IPS-NIHi7 (cell line): ENCODE results near the gene SLC22A23.

Source experiments
- DNase-seq: peaks from one replicate; pipeline ENCODE4 v3.0.0; 2012; ENCODE audit warnings: mixed read lengths; ENCODE audit errors: extremely low spot score

Gene SLC22A23

GRCh38 chr6:3317741-3318211 lies 139.1 kb downstream of the SLC22A23 start:
- no peak for DNase-seq

DNA sequence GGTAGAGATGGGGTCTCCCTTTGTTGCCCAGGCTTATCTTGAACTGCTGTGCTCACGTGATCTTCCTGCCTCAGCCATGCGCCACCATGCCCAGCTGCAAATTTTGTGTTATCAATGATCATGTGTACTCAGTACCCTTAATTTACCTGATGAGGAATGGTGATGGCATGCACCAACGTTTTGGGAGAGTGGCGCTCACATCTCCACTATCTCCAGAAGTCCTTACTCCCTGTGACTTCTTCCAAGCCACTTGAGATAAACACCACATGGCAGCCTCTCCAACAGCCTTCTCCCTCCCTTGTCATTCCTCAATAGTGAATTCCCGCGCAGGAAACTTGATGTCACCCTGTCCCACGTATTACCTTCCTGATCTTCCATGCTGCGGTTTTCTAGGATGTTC lies 140.0 kb downstream of the SLC22A23 start:
- DNase-seq: no peak

- no peak for DNase-seq
Observed at GRCh38 chr6:3316331-3316730, 140.5 kb downstream of the SLC22A23 start.

DNA sequence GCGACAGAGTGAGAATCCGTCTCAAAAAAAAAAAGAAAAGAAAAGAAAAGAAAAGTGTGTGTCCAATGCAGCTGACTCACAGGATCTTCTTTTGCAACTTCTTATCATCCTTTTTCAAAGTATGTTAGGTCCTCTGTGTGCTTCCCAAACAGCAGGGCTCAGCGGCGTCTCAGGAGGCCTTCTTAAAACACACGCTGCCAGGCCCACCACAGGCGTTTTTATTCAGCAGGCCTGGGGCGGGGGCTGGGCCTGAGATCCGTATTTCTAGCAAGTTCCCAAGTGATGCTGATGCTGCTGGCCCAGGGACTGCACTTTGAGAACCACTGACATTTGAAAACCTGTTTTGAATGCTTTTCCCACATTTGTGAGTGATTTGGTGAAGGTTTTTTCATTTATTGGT lies 141.0 kb downstream of the SLC22A23 start:
- DNase-seq: no peak

- no peak for DNase-seq
Observed at GRCh38 chr6:3314621-3315467, 142.0 kb downstream of the SLC22A23 start.

- no peak for DNase-seq
Observed at GRCh38 chr6:3314176-3314575, 142.7 kb downstream of the SLC22A23 start.

DNA sequence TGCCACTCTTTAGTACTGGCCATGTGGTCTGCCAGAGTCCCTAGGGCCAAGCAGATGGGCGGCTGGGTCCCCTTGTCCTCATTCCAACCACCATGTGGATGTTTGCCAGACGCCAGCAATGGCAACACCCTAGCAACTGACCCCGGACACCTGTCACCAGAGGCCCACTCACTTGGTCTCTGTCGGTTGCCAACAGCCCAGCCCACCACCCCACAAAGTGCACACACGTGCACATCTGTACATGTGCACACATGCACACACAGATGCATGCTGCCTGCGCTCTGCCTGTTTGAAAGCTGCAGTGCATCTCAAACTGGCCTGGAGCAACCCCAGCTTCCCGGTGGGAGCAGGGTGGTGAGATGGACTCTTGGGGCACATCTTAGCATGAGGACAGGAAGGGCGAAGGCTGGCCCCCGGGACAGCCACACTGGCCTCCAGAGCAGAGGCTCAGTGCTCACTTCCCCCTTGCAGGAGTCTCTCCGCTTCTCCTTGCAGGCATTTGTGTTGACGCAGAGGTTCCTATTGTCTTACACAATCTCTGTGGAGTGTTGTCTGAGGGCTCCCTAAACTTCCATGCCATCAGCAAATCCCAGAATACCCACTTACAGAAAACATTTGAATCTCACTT lies 144.1 kb downstream of the SLC22A23 start:
- DNase-seq: no peak

DNA sequence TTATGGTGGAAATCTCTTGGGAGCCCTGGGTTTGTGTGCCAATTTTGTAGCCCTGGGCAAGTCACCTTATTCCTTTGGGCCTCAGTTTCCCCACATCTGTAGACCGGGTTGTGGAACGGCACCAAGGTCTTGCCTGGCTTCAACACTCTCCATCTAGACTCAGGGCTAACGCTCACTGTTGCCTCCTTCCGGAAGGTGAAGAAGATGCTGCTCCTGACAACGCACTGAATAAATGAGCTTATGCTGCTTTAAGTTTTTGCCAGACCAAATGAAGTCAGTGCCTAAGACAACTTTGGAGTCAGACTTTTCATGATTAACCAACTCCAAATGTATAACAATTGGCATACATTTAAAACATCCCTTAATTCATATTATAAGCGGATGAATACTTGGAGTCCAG lies 145.0 kb downstream of the SLC22A23 start:
- no peak for DNase-seq

DNA sequence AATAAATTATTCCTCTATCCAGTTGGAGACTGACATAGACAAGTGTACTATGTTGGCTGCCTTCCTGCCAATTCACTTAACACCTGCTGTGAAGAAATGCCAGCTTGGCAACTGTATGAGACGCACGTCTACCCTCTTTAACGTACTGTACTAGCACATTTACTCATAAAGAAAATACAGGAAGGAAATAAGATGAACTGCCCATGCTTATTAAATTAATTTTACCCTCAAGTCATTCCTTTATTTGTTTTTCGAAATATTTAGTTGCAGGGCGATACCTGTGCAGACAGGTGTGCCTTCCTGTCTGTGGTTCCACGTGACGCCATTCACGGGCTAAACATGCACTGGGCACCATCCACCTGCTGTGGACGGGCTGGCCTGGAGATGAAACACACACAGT lies 146.1 kb downstream of the SLC22A23 start:
- no peak for DNase-seq

GRCh38 chr6:3310051-3310448 lies 146.8 kb downstream of the SLC22A23 start:
- no peak for DNase-seq

GRCh38 chr6:3309391-3310050 lies 147.3 kb downstream of the SLC22A23 start:
- no peak for DNase-seq

- DNase-seq: no peak
Observed at GRCh38 chr6:3308106-3308505, 148.7 kb downstream of the SLC22A23 start.

GRCh38 chr6:3307436-3307835 lies 149.4 kb downstream of the SLC22A23 start:
- no peak for DNase-seq

DNA sequence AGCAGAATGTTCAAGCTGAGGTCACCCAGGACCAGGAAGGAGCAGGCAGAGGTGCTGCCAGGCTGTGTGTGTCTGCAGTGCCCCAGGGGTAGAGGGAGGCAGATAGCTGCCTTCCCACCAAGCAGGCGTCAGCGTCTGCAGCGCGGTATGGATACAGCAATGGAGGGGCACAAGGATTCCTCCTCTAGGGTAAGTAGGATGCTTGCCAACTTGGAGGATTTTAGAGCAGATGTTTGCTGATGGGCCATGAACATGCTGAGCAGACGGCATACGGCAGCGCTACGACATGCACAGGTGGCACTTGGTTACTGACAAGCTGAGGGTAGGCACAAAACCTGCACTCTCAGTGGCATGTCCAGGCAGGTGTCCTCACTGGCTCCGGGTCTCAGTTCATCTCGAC lies 150.0 kb downstream of the SLC22A23 start:
- no peak for DNase-seq

DNA sequence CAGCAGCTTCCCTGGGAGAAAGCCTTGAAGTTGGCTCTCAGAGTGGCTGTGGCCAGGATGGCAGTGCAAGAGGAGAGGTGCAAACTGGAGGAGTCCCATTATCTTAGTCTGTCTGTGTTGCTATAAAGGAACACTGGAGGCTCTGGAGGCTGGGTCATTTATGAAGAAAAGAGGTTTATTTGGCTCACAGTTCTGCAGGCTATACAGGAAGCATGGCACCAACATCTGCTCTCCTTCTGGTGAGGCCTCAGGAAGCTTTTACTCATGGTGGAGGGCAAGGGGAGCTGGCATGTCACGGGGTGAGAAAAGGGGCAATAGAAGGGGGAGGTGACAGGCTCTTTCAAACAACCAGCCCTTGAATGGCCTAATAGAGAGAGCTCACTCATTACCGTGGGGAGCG lies 151.0 kb downstream of the SLC22A23 start:
- no peak for DNase-seq

GRCh38 chr6:3305216-3305565 lies 151.7 kb downstream of the SLC22A23 start:
- DNase-seq: no peak

DNA sequence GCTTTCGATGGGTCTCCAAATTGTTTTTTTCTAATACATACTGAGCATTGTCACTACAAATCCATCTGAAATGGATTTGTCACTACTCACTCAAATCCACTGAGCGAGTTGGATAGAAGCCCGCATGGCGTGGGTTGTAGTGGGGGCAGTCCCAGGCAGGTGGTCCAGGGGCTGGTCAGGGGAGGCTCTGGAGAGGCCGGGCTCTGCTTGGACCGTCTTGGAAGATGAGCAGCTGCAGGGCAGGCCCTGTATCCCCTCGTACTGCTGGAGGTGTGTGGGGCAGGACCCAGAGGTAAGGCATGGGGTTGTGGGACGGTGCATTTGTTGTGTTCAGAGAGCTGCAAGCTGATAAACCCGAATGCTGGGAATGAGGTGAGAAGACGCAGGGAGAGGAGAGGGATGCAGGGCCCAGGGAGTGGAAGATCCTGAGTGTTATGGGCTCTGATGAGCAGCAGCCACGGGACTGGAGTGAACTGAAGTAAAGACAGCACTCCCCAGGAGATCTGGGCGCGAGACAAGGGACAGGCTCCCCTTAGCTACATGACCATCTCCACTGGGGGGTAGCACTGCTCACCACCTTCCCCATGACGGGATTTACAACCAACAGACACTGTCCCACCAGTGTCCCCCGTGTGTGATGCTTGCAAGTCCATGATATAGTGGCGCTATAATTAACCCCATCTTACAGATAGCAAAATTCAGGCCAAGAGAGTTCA lies 152.2 kb downstream of the SLC22A23 start:
- no peak for DNase-seq

GRCh38 chr6:3303795-3304411 lies 152.9 kb downstream of the SLC22A23 start:
- no peak for DNase-seq

- DNase-seq: no peak
Observed at GRCh38 chr6:3301506-3301905, 155.3 kb downstream of the SLC22A23 start.

DNA sequence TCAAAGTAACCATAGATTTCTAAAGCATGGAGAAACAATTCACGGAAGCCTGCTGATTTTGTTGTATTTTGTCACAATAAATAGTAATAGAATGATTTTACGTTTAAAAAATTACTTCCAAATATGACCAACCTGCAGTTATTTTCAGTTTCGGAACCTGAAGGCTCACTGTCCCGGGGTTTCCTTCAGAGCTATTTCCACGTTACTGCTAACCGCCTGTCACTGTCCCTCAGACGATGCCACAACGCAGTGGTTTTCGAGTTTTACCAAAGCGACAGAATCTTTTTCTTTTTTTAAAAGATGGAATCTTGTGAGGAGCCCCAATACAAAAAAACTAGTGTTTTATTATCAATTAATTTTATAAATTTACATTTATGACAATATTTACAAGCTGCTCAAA lies 157.6 kb downstream of the SLC22A23 start:
- no peak for DNase-seq

DNA sequence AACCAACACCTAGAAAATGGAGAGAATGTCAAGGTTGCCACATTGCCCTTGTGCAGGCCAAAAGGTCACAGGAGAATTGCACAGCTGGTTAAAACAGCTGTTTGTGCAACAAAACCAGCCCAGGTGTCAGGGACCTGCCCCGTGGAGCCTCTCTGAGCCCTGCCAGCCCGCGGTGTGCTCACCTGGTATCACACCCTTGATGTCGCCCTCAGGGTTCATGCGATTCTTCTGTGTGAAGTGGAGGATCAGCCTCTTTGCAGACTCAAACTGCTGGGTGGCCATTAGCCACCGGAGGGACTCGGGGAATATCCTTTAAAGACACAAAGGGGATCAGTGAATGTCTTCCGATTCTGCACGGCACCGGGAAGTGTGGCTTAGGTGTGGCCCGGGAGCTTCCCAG lies 158.9 kb downstream of the SLC22A23 start:
- DNase-seq: no peak

DNA sequence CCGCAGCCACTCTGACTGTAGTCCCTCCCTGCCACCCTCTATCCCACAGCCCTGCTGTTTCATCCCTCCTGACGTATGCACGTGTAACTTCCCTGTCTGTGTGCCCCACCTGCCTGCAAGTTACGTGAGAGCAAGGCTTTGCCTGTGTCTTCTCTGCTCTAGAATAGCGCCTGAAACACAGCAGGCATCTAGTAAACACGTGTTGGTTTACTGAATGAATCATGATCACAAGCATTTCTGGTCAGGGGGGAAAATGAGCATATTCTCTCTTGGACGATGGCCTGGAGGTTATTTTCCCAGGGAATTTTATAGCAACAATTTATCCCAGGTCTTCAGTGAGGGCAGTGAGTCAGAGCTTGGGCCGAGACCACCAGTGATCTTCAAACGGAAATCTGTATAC lies 159.8 kb downstream of the SLC22A23 start:
- DNase-seq: no peak
